ENCODE measurements around the gene ZNF296.

- no peak for TF ChIP-seq EZH2phosphoT487 (IDR thresholded peaks at IDR 0.05; ENCODE audit: unreplicated experiment)
- TF ChIP-seq CTCF (conservative IDR thresholded peaks at IDR 0.05; ENCODE audit: low read depth in 2 of 2): no peak
- TF ChIP-seq EZH2 (IDR thresholded peaks at IDR 0.05; ENCODE audit: low read depth, unreplicated experiment): no peak
- TF ChIP-seq REST (IDR thresholded peaks at IDR 0.05; ENCODE audit: unreplicated experiment): no peak
- no peak for TF ChIP-seq CREB1 (CRISPR knock-in tag; IDR thresholded peaks at IDR 0.05; ENCODE audit: low read depth)
These were observed 5.9 kb upstream of the ZNF296 start for GRCh38 chr19:45082170-45082569.

All from GM23338 (cell line).